K562 (cell line): ENCODE measurements around the gene COMMD8.

Source experiments
- EP300 ChIP-seq: IDR thresholded peaks from 2 replicates; pipeline ENCODE4 v1.6.1; 2012; ENCODE audit warnings: low read length, improper control_type of control experiment
- NFIC ChIP-seq: fragments of 450-650 bp; IDR thresholded peaks from 2 replicates; pipeline ENCODE4 v1.6.1; 2017; ENCODE audit warnings: mild to moderate bottlenecking, inconsistent platforms

DNA sequence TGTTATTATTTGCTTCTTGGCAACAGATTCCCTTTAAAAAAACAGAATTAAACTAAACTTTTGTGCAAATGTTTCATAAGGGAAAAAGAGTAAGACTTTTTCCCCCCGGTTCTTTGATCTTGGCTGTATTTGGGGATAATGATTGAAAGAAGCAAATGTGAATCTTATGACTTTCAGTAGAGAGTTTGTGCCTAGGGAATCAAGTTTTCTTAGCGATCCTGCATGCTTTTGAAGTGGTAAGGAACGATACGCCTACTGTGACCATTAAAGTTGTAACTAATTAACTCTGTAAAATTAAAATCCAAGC lies 30.6 kb upstream of the COMMD8 start:
- TF ChIP-seq NFIC (no peak), EP300 (no peak)
